Globus pallidus (tissue), 1 donor: ENCODE data around the gene CATSPER3.
A peak's percentile ranks its signal among the peaks of the same experiment; 100 is the strongest.

Source experiments
- DNase-seq: peaks from one replicate; pipeline ENCODE4 v3.0.0-alpha.2; 2015; ENCODE audit warnings: low spot score

The CATSPER3 gene

GRCh38 chr5:135010502-135011354 is 43.0 kb downstream of the CATSPER3 start:
- DNase-seq, result no peak

GRCh38 chr5:135011355-135012032 is 43.8 kb downstream of the CATSPER3 start:
- no peak for DNase-seq

- DNase-seq, result no peak
Observed at GRCh38 chr5:135012033-135012588, 44.4 kb downstream of the CATSPER3 start.

GRCh38 chr5:135012951-135013391 is 45.3 kb downstream of the CATSPER3 start:
- DNase-seq, result peak; percentile 7

DNA sequence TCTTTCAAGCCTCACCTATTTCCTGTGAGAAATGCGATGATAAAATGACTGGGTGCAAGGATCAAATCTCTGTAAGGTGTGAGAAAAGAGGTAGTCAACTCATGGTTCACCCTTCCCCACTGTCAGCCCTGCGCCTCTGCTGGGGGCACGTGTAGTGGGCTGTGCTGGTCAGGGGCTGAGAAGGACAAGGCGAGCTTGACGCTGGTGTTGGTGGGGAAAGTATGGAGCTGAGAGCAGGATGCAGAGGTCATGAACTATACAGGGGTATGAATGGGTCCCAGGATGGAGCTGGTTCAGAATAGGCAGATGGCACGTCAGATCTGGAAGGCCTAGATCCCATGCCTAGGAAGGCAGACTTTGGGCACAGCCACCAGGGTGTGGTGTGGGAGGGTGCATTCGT is 45.7 kb downstream of the CATSPER3 start:
- DNase-seq, result no peak

DNA sequence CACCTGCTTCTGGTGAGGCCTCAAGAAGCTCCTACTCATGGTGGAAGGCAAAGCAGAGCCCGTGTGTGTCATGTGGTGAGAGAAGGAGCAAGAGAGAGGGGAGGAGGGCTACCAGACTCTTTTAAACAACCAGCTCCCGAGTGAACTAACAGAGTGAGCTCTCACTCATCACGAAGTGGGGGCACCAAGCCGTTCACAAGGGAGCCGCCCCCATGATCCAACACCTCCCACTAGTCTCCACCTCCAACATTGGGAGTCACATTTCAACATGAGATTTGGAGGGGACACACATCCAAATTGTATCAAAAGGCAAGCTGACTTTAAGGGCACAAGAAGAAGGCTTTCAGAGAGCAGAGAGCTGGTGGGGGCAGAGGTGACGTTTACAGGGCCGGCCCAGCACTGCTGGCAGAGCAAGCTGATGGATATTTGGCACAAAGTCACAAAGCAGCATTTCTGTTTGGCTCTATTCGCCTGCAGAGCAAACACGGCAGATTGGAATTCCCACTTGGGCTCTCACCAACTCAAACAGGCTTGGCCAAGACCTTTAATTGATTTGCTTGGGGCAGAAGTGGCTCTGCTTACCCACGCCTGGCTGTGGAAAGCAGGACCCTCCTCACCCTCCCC is 46.4 kb downstream of the CATSPER3 start:
- peak; percentile 5 for DNase-seq

GRCh38 chr5:135015942-135016341 is 48.2 kb downstream of the CATSPER3 start:
- DNase-seq, result no peak

- no peak for DNase-seq
Observed at GRCh38 chr5:135016861-135017290, 49.2 kb downstream of the CATSPER3 start.

- no peak for DNase-seq
Observed at GRCh38 chr5:135018457-135018856, 50.8 kb downstream of the CATSPER3 start.

DNA sequence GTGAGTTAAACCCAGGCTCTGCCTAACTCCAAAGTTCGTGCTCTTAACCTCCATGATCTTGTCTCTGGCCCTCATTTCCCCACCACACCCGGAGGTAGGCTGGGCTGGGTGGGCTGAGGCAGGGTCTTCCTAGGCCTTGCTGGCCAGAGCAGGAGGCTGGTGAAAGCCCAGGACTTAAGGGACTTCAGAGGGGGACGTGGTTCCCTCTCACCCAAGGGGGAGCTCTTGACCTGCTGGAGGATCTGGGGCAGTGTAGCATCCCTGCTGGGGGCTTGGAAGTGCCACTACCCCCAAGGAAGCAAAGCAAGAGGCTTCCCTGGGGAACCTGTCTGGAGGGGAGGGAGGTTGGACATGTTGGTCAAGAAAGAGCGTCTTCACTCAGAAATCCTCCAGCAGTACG is 51.6 kb downstream of the CATSPER3 start:
- no peak for DNase-seq

- DNase-seq, result no peak
Observed at GRCh38 chr5:135020111-135020895, 52.6 kb downstream of the CATSPER3 start.

DNA sequence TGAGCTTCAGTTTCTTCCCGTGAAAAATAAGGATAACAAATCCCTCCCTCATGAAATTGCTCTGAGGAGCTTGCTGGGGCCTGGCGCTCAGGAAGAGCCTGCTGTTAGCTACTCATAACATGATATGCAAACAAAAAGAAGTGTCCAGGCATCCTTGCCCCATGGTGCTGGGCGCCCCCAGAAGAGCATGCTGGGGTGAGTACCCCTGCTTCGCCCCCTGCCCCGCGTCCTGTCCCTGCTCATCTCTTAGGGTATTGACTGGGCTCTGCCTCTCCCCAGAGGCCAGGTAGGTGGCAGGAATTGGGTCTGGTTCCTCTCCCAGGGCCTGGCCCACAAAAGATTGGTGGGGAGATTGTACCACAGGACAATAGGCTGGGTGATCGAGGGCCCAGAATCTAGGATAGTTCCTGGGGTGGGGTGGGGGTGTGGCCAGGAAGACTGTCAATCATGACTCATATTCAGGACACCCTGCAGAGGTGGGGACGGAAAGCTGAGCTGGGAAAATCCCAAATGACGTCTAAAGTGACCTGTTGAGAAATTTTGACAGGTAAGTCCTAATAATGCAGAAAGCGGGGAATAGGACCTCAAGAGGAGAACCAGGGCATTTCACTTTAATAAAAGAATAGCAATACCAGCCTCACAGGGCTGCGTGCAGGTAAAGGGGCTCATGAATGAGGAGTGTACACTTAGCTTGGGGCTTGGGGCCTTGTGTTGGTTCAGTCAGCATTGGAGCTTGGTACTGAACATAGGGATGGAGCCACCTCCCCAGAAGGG is 57.4 kb downstream of the CATSPER3 start:
- DNase-seq, result no peak

DNA sequence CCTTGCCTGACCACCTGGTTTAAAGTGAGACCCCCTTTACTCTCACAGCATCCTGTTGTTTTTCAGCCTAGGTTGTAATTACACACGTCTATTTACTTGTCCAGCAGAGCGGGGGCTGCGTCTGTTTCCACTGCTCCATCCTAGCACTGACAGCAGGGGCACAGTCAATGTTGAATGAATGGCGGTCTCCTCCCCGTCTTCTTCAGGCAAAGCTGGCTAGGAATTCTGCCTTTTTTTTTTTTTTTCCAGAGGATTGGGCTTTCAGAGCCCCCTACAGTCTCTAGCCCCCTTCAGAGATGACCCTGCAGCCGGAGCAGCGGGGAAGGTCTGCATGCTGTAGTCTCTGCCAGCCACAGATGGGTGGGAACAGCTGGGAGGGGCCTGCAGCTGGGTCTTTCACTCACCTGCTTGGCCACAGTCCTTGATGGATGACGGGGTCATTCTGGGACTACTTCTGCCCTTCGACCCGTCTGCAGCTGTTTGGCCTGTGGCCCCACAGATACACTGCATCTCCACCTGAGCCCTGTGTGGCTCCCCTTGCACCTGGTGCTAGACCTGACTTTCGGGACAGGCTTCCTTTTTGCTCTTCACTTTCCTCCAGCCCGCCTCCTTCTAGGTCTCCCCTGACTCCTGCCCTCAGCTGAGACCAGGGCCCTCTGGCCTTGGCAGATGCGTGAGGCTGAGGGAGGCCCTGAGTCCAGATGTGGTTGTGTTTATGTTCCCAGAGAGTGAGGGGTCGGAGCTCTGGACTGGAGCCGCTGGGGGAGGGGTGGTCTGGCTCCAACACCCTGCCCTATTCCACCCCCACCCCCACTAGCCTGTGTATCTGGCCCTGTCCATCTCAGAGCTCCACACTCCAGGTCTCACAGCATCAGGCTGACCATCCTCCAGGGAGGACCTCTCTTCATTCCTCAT is 58.3 kb downstream of the CATSPER3 start:
- DNase-seq, result no peak

- DNase-seq, result no peak
Observed at GRCh38 chr5:135026645-135027265, 59.0 kb downstream of the CATSPER3 start.

DNA sequence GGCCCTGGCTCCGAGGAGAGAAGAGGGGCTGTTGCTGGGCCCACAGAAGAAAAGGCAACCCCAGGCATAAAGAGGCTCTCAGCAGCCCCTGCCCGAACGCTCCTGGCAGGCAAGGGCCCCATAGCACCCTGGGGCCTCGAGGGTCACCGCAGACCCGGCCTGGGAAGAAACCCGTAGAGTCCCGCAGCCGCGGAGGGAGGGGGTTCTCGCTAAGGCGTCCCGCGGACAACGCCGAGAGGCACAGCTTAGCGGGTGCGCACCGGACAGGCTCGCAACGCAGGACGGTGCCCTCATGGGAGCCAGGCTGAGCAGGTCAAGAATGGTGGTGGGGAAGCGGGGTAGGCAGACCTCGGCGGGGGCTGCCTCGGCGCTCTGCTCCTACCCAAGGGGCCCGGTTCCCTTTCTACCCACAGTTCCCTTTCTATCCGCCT is 59.6 kb downstream of the CATSPER3 start:
- no peak for DNase-seq

DNA sequence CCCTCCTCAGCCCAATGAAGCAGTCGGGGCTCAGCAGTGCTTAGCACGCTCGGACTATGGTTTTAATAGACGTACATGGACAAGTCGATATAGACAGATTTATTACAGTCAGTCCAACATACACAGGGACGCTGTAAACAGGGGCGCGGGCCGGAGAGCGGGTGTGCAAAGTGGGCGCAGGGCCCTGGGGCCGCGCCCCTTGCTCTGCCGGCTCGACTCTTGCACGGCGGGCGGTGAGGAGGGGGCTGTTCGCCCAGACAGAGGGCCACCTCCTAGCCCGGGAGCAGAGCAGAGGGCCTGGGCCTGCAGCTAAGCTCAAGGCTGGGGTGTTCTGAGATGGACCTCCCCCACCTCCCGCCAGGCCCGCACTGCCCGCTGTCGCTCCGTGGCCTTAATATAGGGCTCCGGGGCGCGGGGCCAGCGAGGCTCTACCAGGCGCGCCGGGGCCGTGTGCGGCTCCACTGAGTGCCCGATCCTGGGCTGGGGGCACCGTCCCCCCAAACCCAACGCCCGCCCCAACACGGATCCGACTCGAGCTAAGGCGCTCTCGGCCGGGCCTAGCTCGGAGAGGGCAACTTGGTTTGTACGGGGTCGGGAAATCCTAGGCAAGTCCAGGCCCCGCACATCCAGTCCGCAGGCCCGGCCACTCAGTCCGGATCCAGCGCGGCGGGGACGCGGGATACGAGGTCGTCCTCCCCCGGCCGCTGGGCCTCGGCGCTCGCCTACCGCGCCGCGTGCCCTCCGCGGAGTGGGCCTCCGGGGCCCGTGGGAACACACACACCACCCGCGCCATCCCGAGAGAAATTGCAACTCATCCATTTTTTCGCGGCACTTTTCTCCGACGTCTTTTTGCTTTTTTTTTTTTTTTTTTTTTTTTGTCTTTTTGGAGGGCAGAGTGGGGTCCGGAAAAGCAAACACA is 60.2 kb downstream of the CATSPER3 start:
- DNase-seq, result no peak

DNA sequence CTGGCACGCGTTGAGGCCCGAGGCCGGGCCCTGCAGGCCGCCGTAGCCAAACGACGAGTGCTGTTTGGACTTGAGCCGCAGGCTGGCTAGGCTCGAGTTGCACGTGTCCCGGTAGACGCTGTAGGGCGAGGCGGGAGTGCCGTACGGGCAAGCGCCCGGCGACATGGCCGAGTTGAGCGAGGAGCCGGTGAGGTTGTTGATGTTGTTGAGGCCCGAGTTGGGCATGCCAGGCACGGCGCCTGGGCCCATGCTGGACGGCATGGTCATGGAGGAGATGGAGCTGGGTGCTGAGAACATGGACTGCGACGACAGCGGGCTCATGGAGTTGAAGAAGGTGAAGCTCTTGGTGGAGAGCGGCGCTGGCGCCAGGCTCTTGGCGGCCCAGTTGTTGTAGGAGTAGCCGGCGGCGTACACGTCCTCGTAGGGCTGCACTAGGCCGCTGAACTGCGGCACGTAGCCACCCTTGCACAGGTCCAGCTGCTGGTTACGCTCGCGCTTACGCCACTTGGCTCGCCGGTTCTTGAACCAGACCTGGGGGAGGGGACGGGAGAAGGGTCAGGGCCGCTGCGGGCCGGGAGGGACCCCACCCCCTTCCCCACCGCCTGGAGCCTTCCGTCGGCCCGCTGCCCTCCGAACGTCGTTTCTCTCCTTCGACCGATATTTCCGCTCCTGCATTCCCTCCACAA is 61.2 kb downstream of the CATSPER3 start:
- no peak for DNase-seq
